ENCODE results near the gene GLT8D2. TPM values are rescaled to one million over a fixed set of nuclear protein-coding genes. Genes with fewer than 3 reads are reported as not detected.
A peak's percentile ranks its signal among the peaks of the same experiment; 100 is the strongest.

Gene GLT8D2
- total RNA-seq, 4 donors from 2014 or later: 0.41 to 4.0 (median 1.1) TPM

DNA sequence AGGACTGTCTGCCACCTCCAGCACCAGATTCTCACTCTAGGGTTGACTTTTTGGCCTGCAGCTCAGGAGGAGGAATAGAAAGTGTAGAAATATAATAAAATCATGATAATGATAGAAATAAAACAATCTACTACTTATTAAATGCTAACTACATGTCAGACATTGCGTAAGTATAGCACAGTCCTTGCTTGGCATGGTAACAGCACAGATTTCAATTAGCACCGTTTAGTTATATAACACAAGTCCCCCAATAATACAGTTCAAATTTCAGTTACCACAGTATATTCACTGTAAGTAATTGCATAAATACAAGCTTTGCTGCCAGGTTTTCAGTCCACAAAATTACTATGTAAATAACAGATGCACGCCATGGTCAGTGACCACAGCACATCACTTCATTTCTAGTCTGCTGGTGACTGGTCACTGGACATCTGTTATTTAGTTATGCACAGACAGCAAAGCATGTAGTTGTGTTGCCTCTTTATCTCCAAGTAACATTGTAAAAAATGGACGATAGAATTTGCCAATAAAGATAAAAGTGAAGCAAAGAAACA, 6.5 kb upstream of the GLT8D2 start:
- no peak for DNase-seq
- H3K9me3 ChIP-seq: no peaks in the 10 kb centered on the region
- no peak for ATAC-seq
- H3K4me3 ChIP-seq: no peak overlapping the region
- H3K27me3 ChIP-seq: no peaks in the 10 kb centered on the region
- no peaks in the 10 kb centered on the region for H3K36me3 ChIP-seq
- intact Hi-C loops (cut with DNase I; ENCODE audit: low total_unique reads): no loop called here
- H3K4me1 ChIP-seq: peaks cover 0 to 11% of the 10 kb centered on the region in 2 donors
- TF ChIP-seq, protein P1, sequence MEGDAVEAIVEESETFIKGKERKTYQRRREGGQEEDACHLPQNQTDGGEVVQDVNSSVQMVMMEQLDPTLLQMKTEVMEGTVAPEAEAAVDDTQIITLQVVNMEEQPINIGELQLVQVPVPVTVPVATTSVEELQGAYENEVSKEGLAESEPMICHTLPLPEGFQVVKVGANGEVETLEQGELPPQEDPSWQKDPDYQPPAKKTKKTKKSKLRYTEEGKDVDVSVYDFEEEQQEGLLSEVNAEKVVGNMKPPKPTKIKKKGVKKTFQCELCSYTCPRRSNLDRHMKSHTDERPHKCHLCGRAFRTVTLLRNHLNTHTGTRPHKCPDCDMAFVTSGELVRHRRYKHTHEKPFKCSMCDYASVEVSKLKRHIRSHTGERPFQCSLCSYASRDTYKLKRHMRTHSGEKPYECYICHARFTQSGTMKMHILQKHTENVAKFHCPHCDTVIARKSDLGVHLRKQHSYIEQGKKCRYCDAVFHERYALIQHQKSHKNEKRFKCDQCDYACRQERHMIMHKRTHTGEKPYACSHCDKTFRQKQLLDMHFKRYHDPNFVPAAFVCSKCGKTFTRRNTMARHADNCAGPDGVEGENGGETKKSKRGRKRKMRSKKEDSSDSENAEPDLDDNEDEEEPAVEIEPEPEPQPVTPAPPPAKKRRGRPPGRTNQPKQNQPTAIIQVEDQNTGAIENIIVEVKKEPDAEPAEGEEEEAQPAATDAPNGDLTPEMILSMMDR (IDR thresholded peaks at IDR 0.05 in 4 of 5, conservative IDR thresholded peaks at IDR 0.05 in 1 of 5): no peak
- no peak for TF ChIP-seq POLR2A (IDR thresholded peaks at IDR 0.05)
- peak overlapping the region in 1 of 4 donors; percentile 30 for H3K27ac ChIP-seq
- in situ Hi-C loops (cut with MboI; ENCODE audit: low sequenced_read_pairs in 4 of 4): loop anchor here in 1 of 4 donors (5.0 kb wide), 1 partner anchor 51 kb away; no protein-coding TSS in a partner anchor

DNA sequence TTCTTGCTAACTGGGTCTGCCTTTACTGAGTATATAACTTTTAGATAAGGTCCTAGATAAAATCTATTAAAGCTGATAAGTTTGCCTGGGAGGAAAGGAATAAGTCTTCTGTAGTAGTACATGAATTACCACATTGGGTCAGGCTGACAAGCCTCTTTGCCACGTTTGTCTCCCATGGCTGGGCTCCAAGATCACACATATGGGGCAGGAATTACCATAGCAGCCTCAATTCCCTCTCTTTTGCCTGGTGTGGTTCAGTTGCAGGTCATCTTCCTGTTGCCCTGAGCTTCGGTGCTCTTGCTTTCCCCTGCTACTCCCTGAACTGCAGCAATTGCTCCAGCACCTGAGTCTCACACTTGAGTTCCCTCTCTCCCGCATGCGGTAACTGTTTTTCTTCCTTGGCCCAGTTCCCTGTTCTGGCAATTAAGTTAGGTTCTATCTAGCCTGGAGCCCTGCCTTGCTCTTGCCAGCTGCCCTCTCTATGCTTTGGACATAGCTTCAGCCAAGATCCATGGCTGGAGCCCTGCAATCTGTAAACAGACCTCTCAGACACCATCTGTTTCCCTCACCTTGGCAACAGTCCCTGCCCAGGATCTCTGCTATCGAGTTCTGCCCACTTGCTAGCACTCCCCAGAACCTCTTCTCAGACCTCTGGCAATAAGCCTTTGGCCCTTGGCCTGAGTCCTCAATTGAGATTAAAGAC, 5.8 kb upstream of the GLT8D2 start:
- Histone ChIP-seq H3K4me1 (peaks cover 0 to 11% of the 10 kb centered on the region in 2 donors), H3K36me3 (no peaks in the 10 kb centered on the region), H3K4me3 (no peak overlapping the region), H3K9me3 (no peaks in the 10 kb centered on the region), H3K27me3 (no peaks in the 10 kb centered on the region), H3K27ac (peak overlapping the region in 1 of 4 donors; percentile 30)
- in situ Hi-C loops (cut with MboI; ENCODE audit: low sequenced_read_pairs in 4 of 4): loop anchor here in 1 of 4 donors (5.0 kb wide), 1 partner anchor 51 kb away; no protein-coding TSS in a partner anchor
- intact Hi-C loops (cut with DNase I; ENCODE audit: low total_unique reads): no loop called here
- TF ChIP-seq, protein P1 (IDR thresholded peaks at IDR 0.05 in 4 of 5, conservative IDR thresholded peaks at IDR 0.05 in 1 of 5): no peak
- no peak for TF ChIP-seq POLR2A (IDR thresholded peaks at IDR 0.05)
- peak; percentile 76 to 78 for ATAC-seq
- peak; percentile 11 to 46 for DNase-seq

DNA sequence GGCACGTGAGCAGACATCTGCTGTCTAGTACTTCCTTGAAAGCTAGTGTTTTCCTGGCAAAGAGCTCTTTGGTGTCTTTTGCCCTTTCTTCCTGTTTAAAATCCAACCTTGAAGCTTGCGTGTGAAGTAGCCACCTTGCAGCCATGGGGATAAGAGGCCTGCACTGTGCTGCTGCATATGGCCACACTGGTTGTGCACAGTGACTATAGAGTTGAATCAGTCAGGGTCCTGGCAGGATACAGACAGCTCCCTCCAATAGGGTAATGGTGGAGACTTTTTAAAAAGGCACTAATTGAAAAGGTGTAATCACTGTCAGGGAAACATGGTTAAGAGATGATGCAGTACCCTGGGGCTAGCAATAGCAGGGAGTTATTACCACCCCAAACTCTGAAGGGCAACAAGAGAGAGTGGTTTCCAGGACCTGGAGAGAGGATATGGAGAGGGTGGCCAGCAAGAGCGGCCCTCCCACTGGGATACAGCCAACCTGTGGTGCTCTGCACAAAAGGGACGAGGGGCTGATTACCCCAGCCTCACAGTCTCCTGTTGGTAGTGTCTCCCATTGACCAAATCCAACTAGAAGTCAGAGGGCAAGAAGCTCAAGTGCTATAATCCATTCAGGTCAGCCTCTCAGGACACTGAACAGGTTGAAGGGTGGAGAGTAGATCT, 4.8 kb upstream of the GLT8D2 start:
- Histone ChIP-seq H3K27me3 (no peaks in the 10 kb centered on the region), H3K27ac (no peak overlapping the region), H3K36me3 (no peaks in the 10 kb centered on the region), H3K9me3 (no peaks in the 10 kb centered on the region), H3K4me3 (no peak overlapping the region), H3K4me1 (peaks cover 6 to 16% of the 10 kb centered on the region in 2 donors)
- ATAC-seq: no peak
- no peak for DNase-seq
- in situ Hi-C loops (cut with MboI; ENCODE audit: low sequenced_read_pairs in 4 of 4): loop anchor here in 1 of 4 donors (5.0 kb wide), 1 partner anchor 52 kb away; no protein-coding TSS in a partner anchor
- intact Hi-C loops (cut with DNase I; ENCODE audit: low total_unique reads): no loop called here
- TF ChIP-seq POLR2A (IDR thresholded peaks at IDR 0.05): no peak
- TF ChIP-seq, protein P1 (IDR thresholded peaks at IDR 0.05 in 4 of 5, conservative IDR thresholded peaks at IDR 0.05 in 1 of 5): no peak

DNA sequence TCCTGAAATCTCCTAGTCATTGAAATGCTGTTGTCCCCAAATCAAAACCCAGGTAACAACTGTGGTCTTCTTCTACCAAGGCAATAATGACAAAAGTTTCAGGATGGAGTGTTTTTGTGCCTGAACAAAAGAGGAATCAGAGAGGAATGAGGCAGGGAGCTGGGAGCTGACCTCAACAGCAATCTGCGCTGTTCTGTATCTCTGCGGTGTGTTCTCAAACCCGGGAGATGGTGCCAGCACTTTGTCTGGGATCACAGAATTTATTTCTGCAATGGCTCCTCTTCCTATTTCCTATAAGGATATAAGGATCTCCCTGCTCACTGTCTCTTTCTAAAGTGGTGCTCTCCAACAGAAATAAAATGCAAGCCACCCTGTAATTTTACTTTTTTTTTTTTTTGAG, 449 bp upstream of the GLT8D2 start:
- Histone ChIP-seq H3K9me3 (no peaks in the 10 kb centered on the region), H3K4me3 (peak overlapping the region; percentile 39 to 54 (median 49)), H3K36me3 (no peaks in the 10 kb centered on the region), H3K4me1 (peaks cover 6 to 19% of the 10 kb centered on the region in 2 donors), H3K27ac (peak overlapping the region; percentile 1 to 21 (median 6)), H3K27me3 (peaks cover 0 to 7% (median 5%) of the 10 kb centered on the region in 3 donors)
- TF ChIP-seq, protein P1 (IDR thresholded peaks at IDR 0.05 in 4 of 5, conservative IDR thresholded peaks at IDR 0.05 in 1 of 5): no peak
- no peak for TF ChIP-seq POLR2A (IDR thresholded peaks at IDR 0.05)
- in situ Hi-C loops (cut with MboI; ENCODE audit: low sequenced_read_pairs in 4 of 4): no loop called here
- intact Hi-C loops (cut with DNase I; ENCODE audit: low total_unique reads): no loop called here
- ATAC-seq (no peak), DNase-seq (no peak)
